Brain microvascular endothelial cell (primary cell): ENCODE measurements around the gene CDK13.

Source experiments
- DNase-seq: peaks from one replicate; pipeline ENCODE4 v3.0.0-alpha.2; 2020
- H3K27ac ChIP-seq: fragments of 250-450 bp; sonication (Bioruptor Pico); 2 replicates; pipeline ENCODE4 v1.5.1; 2020; ENCODE audit warnings: mild to moderate bottlenecking, moderate library complexity
- H3K27me3 ChIP-seq: fragments of 250-450 bp; sonication (Bioruptor Pico); replicated peaks from 2 replicates; pipeline ENCODE4 v1.5.1; 2020; ENCODE audit warnings: mild to moderate bottlenecking
- H3K36me3 ChIP-seq: fragments of 250-450 bp; sonication (Bioruptor Pico); replicated peaks from 2 replicates; pipeline ENCODE4 v1.5.1; 2020; ENCODE audit warnings: mild to moderate bottlenecking
- H3K4me3 ChIP-seq: 2 replicates; pipeline ENCODE4 v1.5.1; 2011; ENCODE audit warnings: low read depth, mild to moderate bottlenecking, control low read depth, low read length, moderate library complexity
- CTCF ChIP-seq: IDR thresholded peaks from 2 replicates; pipeline ENCODE4 v1.5.1; 2011; ENCODE audit warnings: low read depth, mild to moderate bottlenecking, moderate library complexity, low read length, control low read depth, inconsistent platforms; ENCODE audit errors: missing control alignments
- in situ Hi-C: cut with HindIII; loops from 2 replicates; pipeline ENCODE4 v1.10.0; 2017; ENCODE audit warnings: low sequenced_read_pairs, low pct_ligation_motif_present

CDK13 gene

GRCh38 chr7:39958038-39958437 lies 8.0 kb downstream of the CDK13 start:
- no peaks in the 10 kb centered on the region for H3K36me3 ChIP-seq
- H3K27ac ChIP-seq, result no peak overlapping the region
- no peaks in the 10 kb centered on the region for H3K27me3 ChIP-seq
- no peak for TF ChIP-seq CTCF
- in situ Hi-C loops, result no loop called here
- no peak for DNase-seq
- H3K4me3 ChIP-seq, result no peak overlapping the region

DNA sequence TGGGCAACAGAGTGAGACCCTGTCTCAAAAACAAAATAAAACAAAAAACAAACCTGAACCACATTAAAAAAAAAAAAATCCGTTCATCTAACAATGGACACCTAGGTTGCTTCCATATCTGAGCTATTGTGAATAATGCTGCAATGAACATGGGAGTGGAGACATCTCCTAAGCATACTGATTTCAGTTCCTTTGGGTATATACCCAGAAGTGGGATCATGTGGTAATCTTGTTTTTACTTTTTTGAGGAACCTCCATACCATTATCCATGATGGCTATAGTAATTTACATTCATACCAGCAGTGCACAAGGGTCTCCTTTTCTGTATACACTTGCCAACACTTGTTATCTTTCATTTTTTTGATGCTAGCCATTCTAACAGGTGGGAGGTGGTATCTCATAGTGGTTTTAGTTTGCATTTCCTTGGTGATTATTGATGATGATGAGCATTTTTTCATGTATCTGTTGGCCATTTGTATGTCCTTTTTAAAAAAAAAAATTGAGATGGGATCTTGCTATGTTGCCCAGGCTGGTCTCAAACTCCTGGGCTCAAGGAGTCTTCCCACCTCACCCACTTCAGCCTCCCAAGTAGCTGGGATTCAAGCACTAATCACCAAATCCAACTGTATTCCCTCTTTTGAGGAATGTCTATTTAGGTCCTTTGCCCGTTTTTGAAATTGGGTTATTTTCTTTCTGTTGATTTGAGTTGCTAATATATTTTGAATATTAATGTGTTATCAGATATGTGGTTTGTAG lies 17.5 kb downstream of the CDK13 start:
- in situ Hi-C loops, result no loop called here
- no peak for TF ChIP-seq CTCF
- Histone ChIP-seq H3K27me3 (no peaks in the 10 kb centered on the region), H3K27ac (no peak overlapping the region), H3K4me3 (no peak overlapping the region), H3K36me3 (no peaks in the 10 kb centered on the region)
- DNase-seq, result no peak

GRCh38 chr7:39969431-39969830 lies 19.4 kb downstream of the CDK13 start:
- TF ChIP-seq CTCF, result no peak
- H3K27me3 ChIP-seq, result no peaks in the 10 kb centered on the region
- H3K27ac ChIP-seq, result no peak overlapping the region
- H3K4me3 ChIP-seq, result no peak overlapping the region
- in situ Hi-C loops, result no loop called here
- H3K36me3 ChIP-seq, result no peaks in the 10 kb centered on the region
- no peak for DNase-seq

GRCh38 chr7:39971924-39972323 lies 21.9 kb downstream of the CDK13 start:
- DNase-seq, result no peak
- no peak overlapping the region for H3K27ac ChIP-seq
- no peak overlapping the region for H3K4me3 ChIP-seq
- H3K36me3 ChIP-seq, result no peaks in the 10 kb centered on the region
- H3K27me3 ChIP-seq, result no peaks in the 10 kb centered on the region
- no peak for TF ChIP-seq CTCF
- in situ Hi-C loops, result no loop called here

- H3K36me3 ChIP-seq, result no peaks in the 10 kb centered on the region
These were observed 23.7 kb downstream of the CDK13 start for GRCh38 chr7:39973801-39974200.

More at GRCh38 chr7:39973801-39974200, 23.7 kb downstream of the CDK13 start:
- H3K27me3 ChIP-seq, result no peaks in the 10 kb centered on the region
- no peak for DNase-seq
- no peak overlapping the region for H3K4me3 ChIP-seq
- in situ Hi-C loops, result no loop called here
- H3K27ac ChIP-seq, result no peak overlapping the region
- no peak for TF ChIP-seq CTCF
